H1 (cell line): ENCODE measurements around the gene TMED5. TPM values are rescaled to one million over a fixed set of nuclear protein-coding genes. Genes with fewer than 3 reads are reported as not detected.

Experiments used
- JUND ChIP-seq: IDR thresholded peaks from 2 replicates; pipeline ENCODE4 v1.6.1; 2011; ENCODE audit warnings: mild to moderate bottlenecking, improper control_type of control experiment, low read length
- POLR2A ChIP-seq, 2 experiments: IDR thresholded peaks; 1 replicate in 1 of 2; 2 replicates in 1 of 2; pipeline ENCODE4 v1.6.1; 2011; ENCODE audit warnings: low read depth in 2 of 2, low read length in 2 of 2, mild to moderate bottlenecking in 2 of 2; ENCODE audit errors: control extremely low read depth in 1 of 2
- SP1 ChIP-seq: IDR thresholded peaks from 2 replicates; pipeline ENCODE4 v1.6.1; 2011; ENCODE audit warnings: low read depth, low read length
- polyA plus RNA-seq, 7 experiments: library from polyadenylated mRNA; depleted of rRNA in 3 of 7; stranded (reverse) in 5 of 7; unstranded in 2 of 7; fragments of >200 nt in 5 of 7; fragments of 200-250 nt in 2 of 7; gene quantifications; 1 replicate in 5 of 7; 2 replicates in 1 of 7; 4 replicates in 1 of 7; pipeline versions ENCODE4 v1.2.1 to v1.2.3, GENCODE V29; 2011 to 2013; ENCODE audit warnings: missing spikeins in 2 of 7, mixed read lengths in 2 of 7
- total RNA-seq: library from RNA; stranded (reverse); fragmentation: NEBNext Ultra II Directional; extraction: Animal tissue kit (Norgen Biotek cat#: 25700); gene quantifications from 2 replicates; pipeline ENCODE4 v1.2.1, GENCODE V29; 2021
- TF ChIP-seq, protein P1 (sequence below): fragments of 300-600 bp; sonication (generic); IDR thresholded peaks from 2 replicates; pipeline ENCODE4 v1.7.1; 2012; ENCODE audit warnings: low read length, moderate library complexity, mild to moderate bottlenecking, inconsistent platforms; ENCODE audit not compliant: insufficient replicate concordance

Gene TMED5
- total and polyA plus RNA-seq, 2 of the 8 experiments (the other 6 are each of a cell fraction or from before 2014, with no cell fraction given): 14.8 to 32.8 TPM

- TF ChIP-seq, protein P1, sequence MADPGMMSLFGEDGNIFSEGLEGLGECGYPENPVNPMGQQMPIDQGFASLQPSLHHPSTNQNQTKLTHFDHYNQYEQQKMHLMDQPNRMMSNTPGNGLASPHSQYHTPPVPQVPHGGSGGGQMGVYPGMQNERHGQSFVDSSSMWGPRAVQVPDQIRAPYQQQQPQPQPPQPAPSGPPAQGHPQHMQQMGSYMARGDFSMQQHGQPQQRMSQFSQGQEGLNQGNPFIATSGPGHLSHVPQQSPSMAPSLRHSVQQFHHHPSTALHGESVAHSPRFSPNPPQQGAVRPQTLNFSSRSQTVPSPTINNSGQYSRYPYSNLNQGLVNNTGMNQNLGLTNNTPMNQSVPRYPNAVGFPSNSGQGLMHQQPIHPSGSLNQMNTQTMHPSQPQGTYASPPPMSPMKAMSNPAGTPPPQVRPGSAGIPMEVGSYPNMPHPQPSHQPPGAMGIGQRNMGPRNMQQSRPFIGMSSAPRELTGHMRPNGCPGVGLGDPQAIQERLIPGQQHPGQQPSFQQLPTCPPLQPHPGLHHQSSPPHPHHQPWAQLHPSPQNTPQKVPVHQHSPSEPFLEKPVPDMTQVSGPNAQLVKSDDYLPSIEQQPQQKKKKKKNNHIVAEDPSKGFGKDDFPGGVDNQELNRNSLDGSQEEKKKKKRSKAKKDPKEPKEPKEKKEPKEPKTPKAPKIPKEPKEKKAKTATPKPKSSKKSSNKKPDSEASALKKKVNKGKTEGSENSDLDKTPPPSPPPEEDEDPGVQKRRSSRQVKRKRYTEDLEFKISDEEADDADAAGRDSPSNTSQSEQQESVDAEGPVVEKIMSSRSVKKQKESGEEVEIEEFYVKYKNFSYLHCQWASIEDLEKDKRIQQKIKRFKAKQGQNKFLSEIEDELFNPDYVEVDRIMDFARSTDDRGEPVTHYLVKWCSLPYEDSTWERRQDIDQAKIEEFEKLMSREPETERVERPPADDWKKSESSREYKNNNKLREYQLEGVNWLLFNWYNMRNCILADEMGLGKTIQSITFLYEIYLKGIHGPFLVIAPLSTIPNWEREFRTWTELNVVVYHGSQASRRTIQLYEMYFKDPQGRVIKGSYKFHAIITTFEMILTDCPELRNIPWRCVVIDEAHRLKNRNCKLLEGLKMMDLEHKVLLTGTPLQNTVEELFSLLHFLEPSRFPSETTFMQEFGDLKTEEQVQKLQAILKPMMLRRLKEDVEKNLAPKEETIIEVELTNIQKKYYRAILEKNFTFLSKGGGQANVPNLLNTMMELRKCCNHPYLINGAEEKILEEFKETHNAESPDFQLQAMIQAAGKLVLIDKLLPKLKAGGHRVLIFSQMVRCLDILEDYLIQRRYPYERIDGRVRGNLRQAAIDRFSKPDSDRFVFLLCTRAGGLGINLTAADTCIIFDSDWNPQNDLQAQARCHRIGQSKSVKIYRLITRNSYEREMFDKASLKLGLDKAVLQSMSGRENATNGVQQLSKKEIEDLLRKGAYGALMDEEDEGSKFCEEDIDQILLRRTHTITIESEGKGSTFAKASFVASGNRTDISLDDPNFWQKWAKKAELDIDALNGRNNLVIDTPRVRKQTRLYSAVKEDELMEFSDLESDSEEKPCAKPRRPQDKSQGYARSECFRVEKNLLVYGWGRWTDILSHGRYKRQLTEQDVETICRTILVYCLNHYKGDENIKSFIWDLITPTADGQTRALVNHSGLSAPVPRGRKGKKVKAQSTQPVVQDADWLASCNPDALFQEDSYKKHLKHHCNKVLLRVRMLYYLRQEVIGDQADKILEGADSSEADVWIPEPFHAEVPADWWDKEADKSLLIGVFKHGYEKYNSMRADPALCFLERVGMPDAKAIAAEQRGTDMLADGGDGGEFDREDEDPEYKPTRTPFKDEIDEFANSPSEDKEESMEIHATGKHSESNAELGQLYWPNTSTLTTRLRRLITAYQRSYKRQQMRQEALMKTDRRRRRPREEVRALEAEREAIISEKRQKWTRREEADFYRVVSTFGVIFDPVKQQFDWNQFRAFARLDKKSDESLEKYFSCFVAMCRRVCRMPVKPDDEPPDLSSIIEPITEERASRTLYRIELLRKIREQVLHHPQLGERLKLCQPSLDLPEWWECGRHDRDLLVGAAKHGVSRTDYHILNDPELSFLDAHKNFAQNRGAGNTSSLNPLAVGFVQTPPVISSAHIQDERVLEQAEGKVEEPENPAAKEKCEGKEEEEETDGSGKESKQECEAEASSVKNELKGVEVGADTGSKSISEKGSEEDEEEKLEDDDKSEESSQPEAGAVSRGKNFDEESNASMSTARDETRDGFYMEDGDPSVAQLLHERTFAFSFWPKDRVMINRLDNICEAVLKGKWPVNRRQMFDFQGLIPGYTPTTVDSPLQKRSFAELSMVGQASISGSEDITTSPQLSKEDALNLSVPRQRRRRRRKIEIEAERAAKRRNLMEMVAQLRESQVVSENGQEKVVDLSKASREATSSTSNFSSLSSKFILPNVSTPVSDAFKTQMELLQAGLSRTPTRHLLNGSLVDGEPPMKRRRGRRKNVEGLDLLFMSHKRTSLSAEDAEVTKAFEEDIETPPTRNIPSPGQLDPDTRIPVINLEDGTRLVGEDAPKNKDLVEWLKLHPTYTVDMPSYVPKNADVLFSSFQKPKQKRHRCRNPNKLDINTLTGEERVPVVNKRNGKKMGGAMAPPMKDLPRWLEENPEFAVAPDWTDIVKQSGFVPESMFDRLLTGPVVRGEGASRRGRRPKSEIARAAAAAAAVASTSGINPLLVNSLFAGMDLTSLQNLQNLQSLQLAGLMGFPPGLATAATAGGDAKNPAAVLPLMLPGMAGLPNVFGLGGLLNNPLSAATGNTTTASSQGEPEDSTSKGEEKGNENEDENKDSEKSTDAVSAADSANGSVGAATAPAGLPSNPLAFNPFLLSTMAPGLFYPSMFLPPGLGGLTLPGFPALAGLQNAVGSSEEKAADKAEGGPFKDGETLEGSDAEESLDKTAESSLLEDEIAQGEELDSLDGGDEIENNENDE: no peak
- TF ChIP-seq POLR2A (IDR thresholded peaks at IDR 0.05; ENCODE audit: control extremely low read depth in 1 of 2, low read depth in 2 of 2, low read length in 2 of 2) (no peak), SP1 (no peak), JUND (no peak)
Observed at GRCh38 chr1:93129507-93130099, 50.6 kb downstream of the TMED5 start (continued).
